ENCODE data around the gene C22orf39.

C22orf39 gene

DNA sequence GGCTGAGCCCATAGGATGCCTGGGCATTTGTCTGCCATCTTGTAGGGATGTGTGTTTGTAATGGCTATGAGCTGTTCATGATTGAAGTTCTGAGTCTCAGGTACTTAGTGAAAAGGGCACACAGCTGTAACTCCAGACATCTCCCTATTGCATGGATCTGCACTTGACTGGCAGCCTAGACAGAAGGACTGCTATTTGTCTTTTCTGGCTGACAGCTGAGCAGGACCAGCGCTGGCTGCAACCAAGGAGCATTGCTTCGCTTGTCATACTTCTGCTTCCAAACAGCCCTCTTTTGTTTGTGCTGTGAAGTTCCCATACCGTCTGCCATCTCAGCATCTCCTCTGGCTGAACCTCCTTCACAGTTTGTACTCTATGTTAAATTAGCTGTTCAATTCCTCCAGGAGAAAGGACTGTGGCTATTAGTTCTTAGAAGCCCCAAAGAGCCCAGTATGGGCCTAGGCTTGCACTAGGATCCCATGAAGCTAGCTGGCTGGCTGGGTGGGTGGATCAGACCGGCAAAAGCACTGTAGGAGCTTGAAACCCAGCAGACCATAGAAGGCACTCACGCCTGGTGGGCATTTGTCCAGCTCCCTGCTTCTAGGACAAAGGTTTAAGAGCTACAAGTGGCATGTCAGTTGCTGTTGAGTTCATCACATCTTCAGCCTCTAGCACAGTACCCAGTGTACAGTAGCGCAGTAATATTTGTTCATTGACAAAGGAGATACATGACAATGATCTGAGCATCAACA, 36.4 kb downstream of the C22orf39 start:
- Mint-ChIP-seq H3K9me3 (ENCODE audit: low read depth) (no peaks in the 10 kb centered on the region), H3K4me3 (no peak overlapping the region), H3K27ac (no peak overlapping the region), H3K27me3 (no peaks in the 10 kb centered on the region), H3K36me3 (peaks cover 2% of the 10 kb centered on the region), H3K4me1 (ENCODE audit: low read depth) (peaks cover 18% of the 10 kb centered on the region)

DNA sequence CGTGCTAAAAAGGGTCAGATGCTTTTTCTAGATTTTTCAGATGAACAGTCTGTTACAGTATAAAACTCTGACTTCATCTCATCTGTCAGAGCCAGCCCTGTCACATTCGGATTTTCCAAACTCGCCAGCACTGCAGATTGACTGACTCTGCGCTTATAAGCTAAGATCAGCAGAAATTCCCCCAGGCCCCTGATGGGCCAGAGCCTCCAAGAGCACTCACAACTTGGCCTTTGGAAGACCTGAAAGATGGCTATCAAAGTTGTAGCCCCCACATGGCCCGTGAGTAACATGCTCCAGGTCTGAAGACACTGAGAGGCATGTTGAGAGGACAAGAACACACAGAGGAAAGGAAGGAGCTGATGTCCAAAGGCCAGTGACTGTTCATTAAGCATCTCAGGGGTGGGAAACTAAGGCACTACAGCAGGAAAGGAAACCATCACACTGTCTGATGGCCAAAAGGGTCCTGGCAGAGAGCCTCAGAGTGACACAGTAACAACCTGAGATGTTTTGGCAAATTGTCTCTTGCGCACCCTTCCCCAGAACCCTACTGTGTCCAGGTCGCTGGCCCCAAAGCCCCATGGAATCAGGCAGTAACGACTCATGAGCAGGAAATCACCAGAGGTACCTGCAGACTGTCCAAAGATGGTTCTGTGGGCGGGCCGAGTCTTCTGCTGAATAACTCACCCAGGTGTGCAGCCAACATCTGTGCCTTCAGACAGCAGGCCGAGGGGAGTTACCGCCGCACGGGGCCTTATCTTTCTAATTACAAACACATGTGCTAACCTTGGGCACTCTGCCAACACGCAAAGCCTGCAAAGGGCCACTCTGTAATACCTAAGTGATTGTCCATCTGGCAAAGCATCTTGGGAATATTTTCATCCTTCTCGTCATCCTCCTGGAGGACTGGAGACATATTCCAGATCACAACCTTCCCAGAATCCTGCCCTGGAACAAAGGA, 39.6 kb downstream of the C22orf39 start:
- Mint-ChIP-seq H3K4me3 (no peak overlapping the region), H3K36me3 (peaks cover 12% of the 10 kb centered on the region), H3K27me3 (no peaks in the 10 kb centered on the region)

DNA sequence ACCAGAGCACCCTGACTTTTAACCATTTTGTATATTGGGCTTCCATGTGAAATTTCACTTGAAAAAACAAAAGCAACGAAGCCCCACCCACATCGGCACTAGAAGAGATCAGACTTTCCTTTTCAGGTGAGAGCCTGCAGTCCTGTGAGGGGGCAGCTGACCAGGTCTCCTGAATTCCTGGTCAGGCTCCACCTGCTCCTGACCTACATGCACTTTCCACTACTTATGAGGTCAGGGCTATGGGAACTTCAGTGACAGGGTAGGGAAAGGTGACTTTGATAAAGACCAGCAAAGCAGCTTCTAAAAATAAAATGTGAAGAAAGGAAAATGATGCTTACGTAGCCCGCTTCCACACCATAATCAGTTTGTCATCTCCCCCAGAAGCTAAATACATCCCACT, 40.7 kb downstream of the C22orf39 start:
- H3K4me3 Mint-ChIP-seq: no peak overlapping the region
- H3K36me3 Mint-ChIP-seq: peaks cover 14% of the 10 kb centered on the region
- H3K27ac Mint-ChIP-seq: no peak overlapping the region
- no peaks in the 10 kb centered on the region for H3K4me1 Mint-ChIP-seq (ENCODE audit: low read depth)
- H3K9me3 Mint-ChIP-seq (ENCODE audit: low read depth): no peaks in the 10 kb centered on the region
- no peaks in the 10 kb centered on the region for H3K27me3 Mint-ChIP-seq

More for the DNA sequence above, 39.6 kb downstream of the C22orf39 start:
- Mint-ChIP-seq H3K9me3 (ENCODE audit: low read depth) (no peaks in the 10 kb centered on the region), H3K27ac (no peak overlapping the region), H3K4me1 (ENCODE audit: low read depth) (peaks cover 5% of the 10 kb centered on the region)

DNA sequence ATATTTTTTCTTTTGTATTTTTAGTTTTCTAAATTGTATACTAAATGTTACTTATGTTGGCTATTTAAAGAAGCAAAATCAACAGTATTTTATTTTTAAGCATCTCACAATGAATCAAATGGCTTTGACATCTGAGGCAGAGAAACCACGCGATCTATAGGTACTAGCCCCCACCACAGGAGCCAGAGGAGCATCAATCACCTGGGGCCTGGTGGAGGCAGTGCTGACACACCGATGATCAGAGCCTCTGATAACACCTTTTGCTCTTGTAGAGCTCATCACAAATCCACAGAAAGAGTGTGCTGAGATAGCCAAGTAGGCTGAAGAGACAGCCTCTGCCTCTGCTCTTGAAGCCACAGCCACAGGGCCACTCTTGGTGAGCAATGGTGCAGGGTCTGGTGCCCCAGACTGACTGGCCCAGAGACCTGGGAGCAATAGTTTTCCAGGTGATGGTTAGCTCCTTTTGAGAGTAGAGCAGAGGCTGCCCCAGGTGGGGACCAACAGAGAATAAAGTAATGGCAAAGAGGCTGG, 41.2 kb downstream of the C22orf39 start:
- no peaks in the 10 kb centered on the region for H3K9me3 Mint-ChIP-seq (ENCODE audit: low read depth)
- no peaks in the 10 kb centered on the region for H3K27me3 Mint-ChIP-seq
- H3K27ac Mint-ChIP-seq: no peak overlapping the region
- H3K36me3 Mint-ChIP-seq: peaks cover 15% of the 10 kb centered on the region
- H3K4me1 Mint-ChIP-seq (ENCODE audit: low read depth): no peaks in the 10 kb centered on the region
- no peak overlapping the region for H3K4me3 Mint-ChIP-seq

DNA sequence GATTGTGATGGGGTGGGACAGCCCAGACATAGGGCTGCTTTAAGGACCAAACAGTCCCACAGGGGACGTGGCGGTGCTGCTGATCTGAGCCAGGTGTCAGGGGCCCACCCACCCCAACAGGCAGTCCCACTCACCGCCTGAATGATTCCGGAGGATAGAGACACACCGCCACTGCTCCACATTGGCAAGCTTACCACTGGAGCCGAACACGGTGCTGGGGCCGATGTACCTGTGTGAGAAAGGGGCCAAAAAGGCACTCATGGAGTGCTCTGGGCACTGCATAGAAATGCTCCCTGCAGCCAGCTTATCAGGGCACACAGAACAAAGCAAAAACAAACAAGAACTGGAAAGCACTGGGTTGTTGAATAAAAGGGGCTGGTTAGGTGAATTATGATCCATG, 41.9 kb downstream of the C22orf39 start:
- peaks cover 22% of the 10 kb centered on the region for H3K36me3 Mint-ChIP-seq
- H3K4me3 Mint-ChIP-seq: no peak overlapping the region
- H3K9me3 Mint-ChIP-seq (ENCODE audit: low read depth): no peaks in the 10 kb centered on the region
- H3K27me3 Mint-ChIP-seq: no peaks in the 10 kb centered on the region
- H3K4me1 Mint-ChIP-seq (ENCODE audit: low read depth): no peaks in the 10 kb centered on the region
- no peak overlapping the region for H3K27ac Mint-ChIP-seq

DNA sequence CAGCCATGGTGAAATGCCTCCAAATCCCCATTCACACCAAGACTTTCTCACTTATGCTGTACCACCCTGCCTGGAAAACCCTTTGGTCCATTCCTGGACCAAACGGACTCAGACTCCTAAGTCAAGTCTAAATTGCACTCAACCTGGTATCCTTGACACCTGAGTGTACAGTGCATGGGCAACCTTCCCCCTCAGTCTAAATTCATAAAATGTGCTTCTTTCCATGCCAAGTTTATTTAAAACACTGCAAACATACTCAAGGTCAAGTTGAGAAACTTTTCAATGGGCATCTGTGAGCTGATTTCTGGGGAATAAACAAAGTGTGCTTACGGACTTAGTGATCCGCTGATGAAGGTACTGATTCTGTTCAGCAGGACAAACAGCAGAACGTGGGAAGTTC, 42.4 kb downstream of the C22orf39 start:
- no peaks in the 10 kb centered on the region for H3K9me3 Mint-ChIP-seq (ENCODE audit: low read depth)
- H3K36me3 Mint-ChIP-seq: peaks cover 23% of the 10 kb centered on the region
- H3K27ac Mint-ChIP-seq: no peak overlapping the region
- H3K4me3 Mint-ChIP-seq: no peak overlapping the region
- H3K4me1 Mint-ChIP-seq (ENCODE audit: low read depth): no peaks in the 10 kb centered on the region
- H3K27me3 Mint-ChIP-seq: no peaks in the 10 kb centered on the region

DNA sequence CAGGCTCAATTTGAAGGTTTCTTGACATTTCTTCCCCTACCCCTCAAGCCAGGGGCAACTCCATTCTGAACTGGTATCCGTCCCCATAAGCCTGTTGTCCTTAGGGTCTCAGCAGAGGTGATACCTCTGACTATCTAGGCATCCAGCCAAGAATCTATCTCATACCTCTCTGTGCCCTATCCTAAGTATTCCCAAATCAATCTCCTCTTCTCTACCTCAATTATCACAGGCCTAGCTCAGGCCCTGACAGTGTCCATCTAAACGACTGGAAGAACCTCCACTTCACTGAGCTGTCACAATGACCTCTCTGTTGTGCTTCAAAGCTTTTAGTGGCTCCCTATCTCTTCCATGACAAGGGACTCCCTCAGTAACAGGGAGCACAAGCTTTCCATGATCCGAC, 42.8 kb downstream of the C22orf39 start:
- H3K27ac Mint-ChIP-seq: no peak overlapping the region
- no peaks in the 10 kb centered on the region for H3K4me1 Mint-ChIP-seq (ENCODE audit: low read depth)
- H3K9me3 Mint-ChIP-seq (ENCODE audit: low read depth): no peaks in the 10 kb centered on the region
- H3K27me3 Mint-ChIP-seq: no peaks in the 10 kb centered on the region
- H3K4me3 Mint-ChIP-seq: no peak overlapping the region
- H3K36me3 Mint-ChIP-seq: peaks cover 23% of the 10 kb centered on the region

DNA sequence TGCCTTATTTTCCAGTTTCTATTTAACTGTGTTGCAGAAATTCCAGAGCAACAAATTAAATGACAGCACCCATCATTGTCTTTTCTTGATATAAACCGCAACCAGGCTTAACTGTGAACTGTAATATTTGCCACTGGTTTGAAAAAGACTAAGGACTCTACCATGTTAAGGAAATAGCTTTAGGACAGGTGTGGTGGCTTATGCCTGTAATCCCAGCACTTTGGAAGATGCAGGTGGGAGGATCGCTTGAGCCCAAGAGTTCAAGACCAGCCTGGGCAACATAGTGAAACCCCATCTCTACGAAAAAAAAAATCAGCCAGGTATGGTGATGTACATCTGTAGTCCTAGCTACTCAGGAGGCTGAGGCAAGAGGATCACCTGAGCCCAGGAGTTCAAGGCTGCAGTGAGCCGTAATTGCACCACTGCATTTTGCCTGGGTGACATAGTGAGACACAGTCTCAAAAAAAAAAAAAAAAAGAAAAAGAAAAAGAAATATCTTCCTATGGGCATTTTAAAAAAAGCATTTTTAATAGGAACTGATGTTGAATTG, 44.8 kb downstream of the C22orf39 start:
- Mint-ChIP-seq H3K27ac (no peak overlapping the region), H3K4me1 (ENCODE audit: low read depth) (no peaks in the 10 kb centered on the region), H3K9me3 (ENCODE audit: low read depth) (no peaks in the 10 kb centered on the region), H3K4me3 (no peak overlapping the region), H3K27me3 (no peaks in the 10 kb centered on the region), H3K36me3 (peaks cover 23% of the 10 kb centered on the region)

DNA sequence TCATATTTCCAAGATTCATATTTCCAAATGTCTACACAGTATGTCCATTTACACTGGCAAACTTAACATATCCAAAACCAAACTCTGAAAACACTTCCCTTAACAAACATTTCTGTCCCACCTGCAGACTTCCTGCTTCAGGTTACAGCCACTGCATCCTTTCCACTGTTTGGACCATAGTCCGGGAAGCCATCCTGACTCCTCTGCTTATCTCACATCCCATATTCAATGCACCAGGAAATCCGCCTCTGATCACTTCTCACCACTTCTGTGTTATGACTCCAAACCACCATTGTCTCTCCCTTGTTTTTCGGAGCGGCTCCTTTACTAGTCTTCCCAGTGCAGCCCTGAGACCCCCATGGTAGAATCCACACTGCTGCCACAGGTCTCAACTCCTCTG, 46.0 kb downstream of the C22orf39 start:
- H3K4me3 Mint-ChIP-seq: no peak overlapping the region
- H3K27ac Mint-ChIP-seq: no peak overlapping the region

DNA sequence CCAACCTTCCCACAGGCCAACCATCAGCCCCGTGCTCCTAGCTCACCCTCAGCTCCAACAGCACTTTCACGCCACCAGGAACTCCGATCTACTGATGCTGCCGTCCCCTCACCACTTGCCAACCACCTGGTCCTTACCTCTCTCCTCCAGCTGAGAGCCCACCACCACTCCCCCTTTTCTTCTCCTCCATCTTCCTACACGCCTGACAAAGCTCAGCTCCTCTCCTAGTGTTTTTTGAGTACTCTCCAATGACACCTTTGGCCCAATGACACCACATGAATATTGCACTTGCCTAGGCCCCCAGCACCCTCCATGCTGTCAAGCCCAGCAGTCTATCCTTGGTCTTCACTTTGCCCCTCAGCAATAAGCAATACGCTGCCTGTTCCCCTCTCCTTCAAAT, 46.6 kb downstream of the C22orf39 start:
- Mint-ChIP-seq H3K9me3 (ENCODE audit: low read depth) (no peaks in the 10 kb centered on the region), H3K36me3 (peaks cover 21% of the 10 kb centered on the region), H3K27me3 (no peaks in the 10 kb centered on the region), H3K4me3 (no peak overlapping the region), H3K4me1 (ENCODE audit: low read depth) (no peaks in the 10 kb centered on the region), H3K27ac (no peak overlapping the region)

More for the DNA sequence above, 46.0 kb downstream of the C22orf39 start:
- H3K27me3 Mint-ChIP-seq: no peaks in the 10 kb centered on the region
- no peaks in the 10 kb centered on the region for H3K9me3 Mint-ChIP-seq (ENCODE audit: low read depth)
- H3K4me1 Mint-ChIP-seq (ENCODE audit: low read depth): no peaks in the 10 kb centered on the region
- peaks cover 25% of the 10 kb centered on the region for H3K36me3 Mint-ChIP-seq

DNA sequence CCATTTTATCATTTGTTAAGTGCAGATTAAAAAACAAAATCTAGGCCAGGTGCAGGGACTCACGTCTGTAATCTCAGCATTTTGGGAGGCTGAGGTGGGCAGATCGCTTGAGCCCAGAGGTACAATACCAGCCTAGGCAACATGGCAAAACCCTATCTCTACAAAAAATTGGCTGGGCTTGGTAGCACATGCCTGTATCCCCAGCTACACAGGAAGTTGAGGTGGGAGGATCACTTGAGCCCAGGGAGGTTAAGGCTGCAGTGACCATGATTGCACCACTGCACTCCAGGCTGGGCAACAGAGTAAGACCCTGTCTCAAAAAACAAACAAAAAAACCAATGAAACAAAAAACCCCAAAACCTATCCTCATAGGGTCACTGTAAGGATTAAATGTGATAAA, 48.9 kb downstream of the C22orf39 start:
- no peaks in the 10 kb centered on the region for H3K4me1 Mint-ChIP-seq (ENCODE audit: low read depth)
- H3K27me3 Mint-ChIP-seq: no peaks in the 10 kb centered on the region
- no peak overlapping the region for H3K27ac Mint-ChIP-seq
- H3K9me3 Mint-ChIP-seq (ENCODE audit: low read depth): no peaks in the 10 kb centered on the region
- H3K36me3 Mint-ChIP-seq: peaks cover 16% of the 10 kb centered on the region
- H3K4me3 Mint-ChIP-seq: no peak overlapping the region

DNA sequence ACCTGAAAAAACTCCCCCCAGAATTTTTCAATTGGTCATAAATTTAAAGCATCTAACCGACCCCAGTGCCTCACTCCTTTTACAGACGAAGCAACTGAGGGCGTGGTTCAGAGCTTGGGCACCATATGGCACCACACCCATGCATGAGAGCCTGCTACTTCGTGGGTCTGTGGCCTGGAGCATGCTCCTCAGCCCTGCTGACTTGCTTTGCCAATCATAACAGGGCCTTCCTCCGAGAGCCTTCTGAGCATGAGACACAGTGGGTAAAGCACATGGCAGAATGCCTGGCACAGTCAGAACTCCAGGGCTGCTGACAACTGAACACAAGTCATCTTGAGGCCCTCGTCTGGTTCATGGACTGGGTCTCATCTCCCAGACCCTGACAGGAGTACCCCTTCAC, 49.3 kb downstream of the C22orf39 start:
- H3K9me3 Mint-ChIP-seq (ENCODE audit: low read depth): no peaks in the 10 kb centered on the region
- H3K27me3 Mint-ChIP-seq: no peaks in the 10 kb centered on the region
- no peaks in the 10 kb centered on the region for H3K4me1 Mint-ChIP-seq (ENCODE audit: low read depth)
- no peak overlapping the region for H3K27ac Mint-ChIP-seq
- peaks cover 16% of the 10 kb centered on the region for H3K36me3 Mint-ChIP-seq
- H3K4me3 Mint-ChIP-seq: no peak overlapping the region

DNA sequence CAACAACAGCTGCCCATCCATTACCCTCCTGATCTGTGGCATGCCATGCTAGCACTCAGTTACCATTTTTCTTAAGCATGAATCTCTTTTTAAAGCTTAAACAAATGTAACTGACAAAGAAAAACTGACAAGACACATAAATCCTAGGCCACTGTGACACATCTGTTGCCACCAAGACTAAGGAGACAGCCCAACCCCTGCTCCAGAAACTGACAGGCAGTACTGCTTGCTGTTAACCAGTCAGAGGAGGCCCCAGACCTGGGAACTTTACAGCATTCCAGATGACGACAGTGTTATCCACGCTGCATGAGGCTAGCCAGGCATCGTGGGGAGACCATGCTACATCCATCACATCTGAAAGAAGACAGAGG, 49.8 kb downstream of the C22orf39 start:
- Mint-ChIP-seq H3K27ac (no peak overlapping the region), H3K36me3 (peaks cover 16% of the 10 kb centered on the region)

DNA sequence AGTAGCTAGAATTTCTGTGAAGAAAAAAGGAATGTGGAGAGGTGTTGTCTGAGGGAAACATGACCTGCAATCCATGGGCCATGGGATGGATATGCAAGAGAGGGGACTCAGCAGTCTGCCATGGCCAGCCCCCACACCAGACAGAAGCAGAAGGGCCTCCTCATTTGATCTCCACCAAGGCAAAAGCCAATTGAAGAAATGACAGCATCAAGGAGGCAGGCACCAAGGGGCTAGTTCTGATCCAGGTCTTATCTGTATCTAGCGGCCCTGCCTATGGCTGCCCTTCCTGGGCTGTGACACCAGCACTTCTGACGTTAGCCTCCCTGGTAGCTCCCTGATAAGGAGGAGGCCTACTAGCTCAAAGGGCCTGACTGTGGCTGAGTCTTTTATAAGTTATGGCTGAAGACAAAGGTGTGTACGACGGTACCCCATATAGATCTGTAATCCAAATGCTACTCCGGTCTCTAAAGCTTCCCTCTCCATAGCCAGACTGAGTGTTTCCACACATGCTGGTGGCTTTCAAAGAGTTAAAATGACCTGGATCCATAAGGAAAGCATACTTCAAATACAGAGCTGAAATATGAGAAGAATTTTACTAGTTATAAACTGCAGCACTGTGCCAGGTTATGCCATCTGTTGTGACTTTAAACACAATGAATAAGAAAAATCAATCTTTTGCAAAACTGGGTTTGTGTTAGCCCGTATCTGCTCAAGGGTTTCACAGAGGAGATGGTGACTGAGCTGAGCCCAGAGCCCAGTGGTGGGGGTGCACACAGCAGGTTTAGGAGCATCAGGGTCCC, 50.4 kb downstream of the C22orf39 start:
- no peaks in the 10 kb centered on the region for H3K9me3 Mint-ChIP-seq (ENCODE audit: low read depth)
- H3K27me3 Mint-ChIP-seq: no peaks in the 10 kb centered on the region
- peaks cover 16% of the 10 kb centered on the region for H3K36me3 Mint-ChIP-seq
- H3K27ac Mint-ChIP-seq: no peak overlapping the region
- H3K4me3 Mint-ChIP-seq: no peak overlapping the region
- no peaks in the 10 kb centered on the region for H3K4me1 Mint-ChIP-seq (ENCODE audit: low read depth)

More for the DNA sequence above, 49.8 kb downstream of the C22orf39 start:
- H3K4me1 Mint-ChIP-seq (ENCODE audit: low read depth): no peaks in the 10 kb centered on the region
- no peaks in the 10 kb centered on the region for H3K9me3 Mint-ChIP-seq (ENCODE audit: low read depth)
- H3K4me3 Mint-ChIP-seq: no peak overlapping the region
- H3K27me3 Mint-ChIP-seq: no peaks in the 10 kb centered on the region

Data from activated naive CD8-positive, alpha-beta T cell (primary cell).